ENCODE results near the gene SLC22A23.

SLC22A23 gene

GRCh38 chr6:3314621-3315467, 142.0 kb downstream of the SLC22A23 start:
- peak; percentile 12 for DNase-seq

DNA sequence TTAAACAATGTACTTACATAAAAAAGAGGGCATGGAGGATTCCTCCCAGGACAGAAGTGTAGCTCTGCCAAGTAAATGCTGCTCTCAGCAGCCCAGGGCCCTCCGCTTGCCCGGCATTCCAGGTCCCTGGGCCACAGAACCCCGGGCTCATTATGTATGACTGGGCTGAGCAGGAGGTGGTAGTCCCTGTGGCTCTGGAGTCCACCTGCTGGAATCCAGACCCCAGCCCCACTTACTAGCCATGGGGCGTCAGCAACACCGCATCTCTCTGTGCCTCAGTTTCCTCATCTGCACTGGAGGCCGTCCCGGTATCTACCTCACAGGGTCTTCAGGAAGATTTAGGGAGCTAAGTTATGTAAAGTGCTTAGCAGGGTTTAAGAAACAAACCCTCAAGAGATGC, 142.7 kb downstream of the SLC22A23 start:
- DNase-seq = no peak

DNA sequence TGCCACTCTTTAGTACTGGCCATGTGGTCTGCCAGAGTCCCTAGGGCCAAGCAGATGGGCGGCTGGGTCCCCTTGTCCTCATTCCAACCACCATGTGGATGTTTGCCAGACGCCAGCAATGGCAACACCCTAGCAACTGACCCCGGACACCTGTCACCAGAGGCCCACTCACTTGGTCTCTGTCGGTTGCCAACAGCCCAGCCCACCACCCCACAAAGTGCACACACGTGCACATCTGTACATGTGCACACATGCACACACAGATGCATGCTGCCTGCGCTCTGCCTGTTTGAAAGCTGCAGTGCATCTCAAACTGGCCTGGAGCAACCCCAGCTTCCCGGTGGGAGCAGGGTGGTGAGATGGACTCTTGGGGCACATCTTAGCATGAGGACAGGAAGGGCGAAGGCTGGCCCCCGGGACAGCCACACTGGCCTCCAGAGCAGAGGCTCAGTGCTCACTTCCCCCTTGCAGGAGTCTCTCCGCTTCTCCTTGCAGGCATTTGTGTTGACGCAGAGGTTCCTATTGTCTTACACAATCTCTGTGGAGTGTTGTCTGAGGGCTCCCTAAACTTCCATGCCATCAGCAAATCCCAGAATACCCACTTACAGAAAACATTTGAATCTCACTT, 144.1 kb downstream of the SLC22A23 start:
- peak; percentile 50 for DNase-seq

DNA sequence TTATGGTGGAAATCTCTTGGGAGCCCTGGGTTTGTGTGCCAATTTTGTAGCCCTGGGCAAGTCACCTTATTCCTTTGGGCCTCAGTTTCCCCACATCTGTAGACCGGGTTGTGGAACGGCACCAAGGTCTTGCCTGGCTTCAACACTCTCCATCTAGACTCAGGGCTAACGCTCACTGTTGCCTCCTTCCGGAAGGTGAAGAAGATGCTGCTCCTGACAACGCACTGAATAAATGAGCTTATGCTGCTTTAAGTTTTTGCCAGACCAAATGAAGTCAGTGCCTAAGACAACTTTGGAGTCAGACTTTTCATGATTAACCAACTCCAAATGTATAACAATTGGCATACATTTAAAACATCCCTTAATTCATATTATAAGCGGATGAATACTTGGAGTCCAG, 145.0 kb downstream of the SLC22A23 start:
- no peak for DNase-seq

DNA sequence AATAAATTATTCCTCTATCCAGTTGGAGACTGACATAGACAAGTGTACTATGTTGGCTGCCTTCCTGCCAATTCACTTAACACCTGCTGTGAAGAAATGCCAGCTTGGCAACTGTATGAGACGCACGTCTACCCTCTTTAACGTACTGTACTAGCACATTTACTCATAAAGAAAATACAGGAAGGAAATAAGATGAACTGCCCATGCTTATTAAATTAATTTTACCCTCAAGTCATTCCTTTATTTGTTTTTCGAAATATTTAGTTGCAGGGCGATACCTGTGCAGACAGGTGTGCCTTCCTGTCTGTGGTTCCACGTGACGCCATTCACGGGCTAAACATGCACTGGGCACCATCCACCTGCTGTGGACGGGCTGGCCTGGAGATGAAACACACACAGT, 146.1 kb downstream of the SLC22A23 start:
- DNase-seq = no peak

DNA sequence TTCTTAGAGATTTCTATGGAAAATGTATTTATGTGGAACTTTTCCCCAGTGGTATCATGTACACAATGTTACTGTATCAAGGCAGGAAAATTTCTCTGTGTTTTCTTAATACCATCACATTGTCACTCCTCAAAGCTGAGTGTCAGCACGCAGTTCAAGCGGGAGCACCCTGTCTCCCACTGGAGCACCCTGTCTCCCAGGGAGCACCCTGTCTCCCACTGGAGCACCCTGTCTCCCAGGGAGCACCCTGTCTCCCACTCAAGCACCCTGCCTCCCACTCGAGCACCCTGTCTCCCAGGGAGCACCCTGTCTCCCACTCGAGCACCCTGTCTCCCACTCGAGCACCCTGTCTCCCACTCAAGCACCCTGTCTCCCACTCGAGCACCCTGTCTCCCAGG, 146.8 kb downstream of the SLC22A23 start:
- DNase-seq = no peak

- no peak for DNase-seq
These were observed 147.3 kb downstream of the SLC22A23 start for GRCh38 chr6:3309391-3310050.

GRCh38 chr6:3308106-3308505, 148.7 kb downstream of the SLC22A23 start:
- no peak for DNase-seq

- DNase-seq = no peak
These were observed 149.4 kb downstream of the SLC22A23 start for GRCh38 chr6:3307436-3307835.

DNA sequence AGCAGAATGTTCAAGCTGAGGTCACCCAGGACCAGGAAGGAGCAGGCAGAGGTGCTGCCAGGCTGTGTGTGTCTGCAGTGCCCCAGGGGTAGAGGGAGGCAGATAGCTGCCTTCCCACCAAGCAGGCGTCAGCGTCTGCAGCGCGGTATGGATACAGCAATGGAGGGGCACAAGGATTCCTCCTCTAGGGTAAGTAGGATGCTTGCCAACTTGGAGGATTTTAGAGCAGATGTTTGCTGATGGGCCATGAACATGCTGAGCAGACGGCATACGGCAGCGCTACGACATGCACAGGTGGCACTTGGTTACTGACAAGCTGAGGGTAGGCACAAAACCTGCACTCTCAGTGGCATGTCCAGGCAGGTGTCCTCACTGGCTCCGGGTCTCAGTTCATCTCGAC, 150.0 kb downstream of the SLC22A23 start:
- DNase-seq = no peak

GRCh38 chr6:3305831-3306230, 151.0 kb downstream of the SLC22A23 start:
- no peak for DNase-seq

DNA sequence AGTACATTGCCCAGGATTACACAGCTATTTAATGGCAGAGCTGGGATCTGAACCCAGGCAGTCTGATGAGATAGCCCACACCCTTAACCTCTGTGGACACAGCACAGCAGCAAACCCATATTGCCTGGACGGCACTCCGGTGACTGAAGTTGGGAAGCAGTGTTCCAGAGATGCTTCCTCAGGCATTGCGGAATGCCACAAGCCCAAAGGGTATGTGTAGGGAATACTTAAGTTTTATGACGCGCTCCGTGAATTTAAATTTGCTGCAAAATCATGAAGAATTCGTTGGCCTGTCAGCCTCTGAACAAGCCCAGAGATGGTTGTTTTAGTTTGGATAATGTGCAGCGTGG, 151.7 kb downstream of the SLC22A23 start:
- no peak for DNase-seq

GRCh38 chr6:3304500-3305215, 152.2 kb downstream of the SLC22A23 start:
- no peak for DNase-seq

DNA sequence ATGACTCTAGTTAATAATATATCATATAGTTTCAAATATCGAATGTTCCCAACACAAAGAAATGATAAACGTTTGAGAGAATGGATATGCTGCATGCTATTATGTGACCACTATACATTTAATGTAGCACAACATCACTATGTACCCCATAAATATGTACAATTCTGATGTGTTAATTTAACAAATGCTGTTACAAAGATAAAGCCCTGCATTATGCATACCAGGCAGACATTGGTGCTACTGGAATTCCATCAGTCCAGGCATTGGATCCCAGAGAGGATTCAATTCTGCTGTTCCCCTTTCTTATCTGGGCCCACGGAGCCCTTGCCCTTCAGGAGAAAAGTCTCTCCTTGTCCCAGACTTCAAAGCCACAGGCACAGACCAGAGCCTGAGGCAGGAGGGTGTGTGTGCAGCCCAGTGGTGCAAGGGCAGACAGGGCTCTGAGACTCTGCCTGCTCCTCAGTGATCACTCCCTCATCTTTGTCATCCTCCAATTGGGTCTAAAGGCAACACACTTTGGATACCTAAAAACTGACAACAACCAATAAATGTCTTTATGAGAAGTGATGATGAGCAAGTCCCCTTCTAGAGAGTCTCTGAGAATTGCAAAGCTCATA, 152.9 kb downstream of the SLC22A23 start:
- DNase-seq = no peak

DNA sequence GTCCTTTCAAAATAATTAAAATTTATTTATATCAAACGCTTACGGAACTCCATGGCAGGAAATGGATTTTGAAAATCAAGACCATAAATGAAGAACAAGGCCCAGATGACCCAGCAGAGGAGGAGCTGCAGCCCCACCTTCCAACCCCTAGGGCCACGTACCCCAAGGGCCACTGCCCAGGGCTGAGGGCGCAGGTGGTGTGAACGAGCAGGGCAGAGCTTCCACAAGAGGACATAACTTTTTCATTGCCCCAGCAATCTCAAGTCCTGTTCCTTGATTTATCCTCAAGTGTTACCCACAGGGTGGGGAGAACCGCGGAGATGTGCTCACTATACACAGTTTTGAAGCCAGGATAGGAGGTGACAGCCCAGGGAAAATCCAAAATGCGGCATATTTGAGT, 155.3 kb downstream of the SLC22A23 start:
- peak; percentile 12 for DNase-seq

DNA sequence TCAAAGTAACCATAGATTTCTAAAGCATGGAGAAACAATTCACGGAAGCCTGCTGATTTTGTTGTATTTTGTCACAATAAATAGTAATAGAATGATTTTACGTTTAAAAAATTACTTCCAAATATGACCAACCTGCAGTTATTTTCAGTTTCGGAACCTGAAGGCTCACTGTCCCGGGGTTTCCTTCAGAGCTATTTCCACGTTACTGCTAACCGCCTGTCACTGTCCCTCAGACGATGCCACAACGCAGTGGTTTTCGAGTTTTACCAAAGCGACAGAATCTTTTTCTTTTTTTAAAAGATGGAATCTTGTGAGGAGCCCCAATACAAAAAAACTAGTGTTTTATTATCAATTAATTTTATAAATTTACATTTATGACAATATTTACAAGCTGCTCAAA, 157.6 kb downstream of the SLC22A23 start:
- no peak for DNase-seq

- DNase-seq = peak; percentile 5
These were observed 158.9 kb downstream of the SLC22A23 start for GRCh38 chr6:3297909-3298308.

- DNase-seq = no peak
These were observed 159.8 kb downstream of the SLC22A23 start for GRCh38 chr6:3297006-3297405.

DNA sequence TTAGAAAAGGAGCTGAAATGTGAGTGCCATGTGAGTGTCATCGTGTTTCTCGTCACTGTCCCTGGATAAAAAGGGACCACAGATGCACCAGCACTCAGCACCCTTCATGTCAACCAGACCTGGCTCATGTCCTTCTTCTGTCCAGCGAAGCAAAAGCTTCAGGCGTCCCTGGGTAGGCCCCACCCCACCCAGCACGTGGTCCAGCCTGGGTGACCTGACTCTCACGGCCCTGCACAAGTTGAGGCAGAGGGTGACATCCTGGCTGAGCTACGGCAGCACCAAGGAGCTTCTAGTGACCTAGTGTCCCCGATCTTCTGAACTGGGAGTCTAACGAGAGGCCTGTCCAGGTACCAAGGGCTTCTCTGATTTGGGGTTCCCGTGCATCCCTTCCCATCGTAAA, 160.3 kb downstream of the SLC22A23 start:
- DNase-seq = peak; percentile 5

GRCh38 chr6:3296078-3296477, 160.8 kb downstream of the SLC22A23 start:
- peak; percentile 9 for DNase-seq

- peak; percentile 29 for DNase-seq
These were observed 161.7 kb downstream of the SLC22A23 start for GRCh38 chr6:3294921-3295871.

DNA sequence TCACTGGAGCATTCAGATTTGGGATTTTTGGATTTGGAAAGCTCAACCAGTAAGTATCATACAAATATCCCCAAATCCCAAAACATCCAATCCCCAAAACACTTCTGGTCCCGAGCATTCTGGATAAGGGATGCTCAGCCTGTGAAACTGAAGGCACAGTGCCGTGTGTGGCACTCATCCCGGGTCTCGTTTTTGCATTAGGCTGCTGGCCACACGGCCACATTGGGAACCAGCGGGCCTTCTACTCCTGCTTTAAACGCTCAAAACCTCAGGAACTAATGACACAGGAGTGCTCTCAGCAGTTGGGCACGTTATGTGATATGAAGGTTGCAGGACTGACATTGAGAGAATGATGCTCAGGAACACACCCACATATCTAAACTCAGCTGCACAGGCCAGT, 162.5 kb downstream of the SLC22A23 start:
- DNase-seq = no peak

Measured in right hindlimb (tissue), 1 donor.